Smooth muscle cell (in vitro differentiated cells): ENCODE measurements around the gene DSEL. TPM values are rescaled to one million over a fixed set of nuclear protein-coding genes. Genes with fewer than 3 reads are reported as not detected.

Source experiments
- DNase-seq: peaks from one replicate; lab custom pipeline; 2025; ENCODE audit not compliant: unreplicated experiment; lab: John Stamatoyannopoulos, UW
- H2AFZ ChIP-seq: fragments of 200-600 bp; sonication (generic); 2 replicates; pipeline ENCODE4 v1.6.0; 2016; ENCODE audit warnings: antibody characterized with exemption, low read depth, mild to moderate bottlenecking
- H3F3A ChIP-seq: fragments of 200-600 bp; sonication (generic); 2 replicates; pipeline ENCODE4 v1.6.0; 2017; ENCODE audit warnings: antibody characterized with exemption, low read depth
- H3K27ac ChIP-seq: fragments of 200-600 bp; sonication (generic); 2 replicates; pipeline ENCODE4 v1.5.1; 2016; ENCODE audit warnings: low read depth, mild to moderate bottlenecking
- H3K27me3 ChIP-seq: fragments of 200-600 bp; sonication (generic); 2 replicates; pipeline ENCODE4 v1.6.1; 2016; ENCODE audit warnings: low read depth, mild to moderate bottlenecking
- H3K36me3 ChIP-seq: fragments of 200-600 bp; sonication (generic); 2 replicates; pipeline ENCODE4 v1.5.1; 2016; ENCODE audit warnings: low read depth
- H3K4me1 ChIP-seq: fragments of 200-600 bp; sonication (generic); 2 replicates; pipeline ENCODE4 v1.5.1; 2016; ENCODE audit warnings: low read depth
- H3K4me2 ChIP-seq: fragments of 200-600 bp; sonication (generic); 2 replicates; pipeline ENCODE4 v1.6.0; 2016; ENCODE audit warnings: mild to moderate bottlenecking
- H3K4me3 ChIP-seq: fragments of 200-600 bp; sonication (generic); 2 replicates; pipeline ENCODE4 v1.5.1; 2016; ENCODE audit warnings: mild to moderate bottlenecking
- H3K79me2 ChIP-seq: fragments of 200-600 bp; sonication (generic); 2 replicates; pipeline ENCODE4 v1.6.0; 2016; ENCODE audit warnings: low read depth, mild to moderate bottlenecking
- H3K9ac ChIP-seq: fragments of 200-600 bp; sonication (generic); 2 replicates; pipeline ENCODE4 v1.6.0; 2016; ENCODE audit warnings: low read depth
- H3K9me3 ChIP-seq: fragments of 200-600 bp; sonication (generic); replicated peaks from 2 replicates; pipeline ENCODE4 v1.5.1; 2016; ENCODE audit warnings: low read depth
- H4K20me1 ChIP-seq: fragments of 200-600 bp; sonication (generic); 2 replicates; pipeline ENCODE4 v1.6.0; 2016; ENCODE audit warnings: low read depth
- WGBS: methylation state at CpG from one replicate; pipeline ENCODE4 v1.1.7; 2016; ENCODE audit warnings: low lambda C conversion rate; 5-methylcytosine and 5-hydroxymethylcytosine counted together
- polyA plus RNA-seq: library from polyadenylated mRNA; unstranded; fragments of >200 nt; fragmentation: Nextera tagmentation; extraction: Ambion mirVana; gene quantifications from 2 replicates; pipeline ENCODE4 v1.2.1, GENCODE V29; 2016
- total RNA-seq: library from RNA; depleted of rRNA; stranded (reverse); fragments of >200 nt; gene quantifications from 2 replicates; pipeline ENCODE4 v1.2.3, GENCODE V29; 2014
- TF ChIP-seq, protein P1 (sequence below): fragments of 200-600 bp; sonication (generic); IDR thresholded peaks from 2 replicates; pipeline ENCODE4 v1.5.1; 2017; ENCODE audit warnings: borderline replicate concordance, mild to moderate bottlenecking, antibody characterized with exemption; ENCODE audit not compliant: insufficient read depth, poor library complexity, severe bottlenecking

Gene DSEL
- total and polyA plus RNA-seq, 2 experiments from 2014 or later: 4.3 to 14.0 TPM

- TF ChIP-seq, protein P1, sequence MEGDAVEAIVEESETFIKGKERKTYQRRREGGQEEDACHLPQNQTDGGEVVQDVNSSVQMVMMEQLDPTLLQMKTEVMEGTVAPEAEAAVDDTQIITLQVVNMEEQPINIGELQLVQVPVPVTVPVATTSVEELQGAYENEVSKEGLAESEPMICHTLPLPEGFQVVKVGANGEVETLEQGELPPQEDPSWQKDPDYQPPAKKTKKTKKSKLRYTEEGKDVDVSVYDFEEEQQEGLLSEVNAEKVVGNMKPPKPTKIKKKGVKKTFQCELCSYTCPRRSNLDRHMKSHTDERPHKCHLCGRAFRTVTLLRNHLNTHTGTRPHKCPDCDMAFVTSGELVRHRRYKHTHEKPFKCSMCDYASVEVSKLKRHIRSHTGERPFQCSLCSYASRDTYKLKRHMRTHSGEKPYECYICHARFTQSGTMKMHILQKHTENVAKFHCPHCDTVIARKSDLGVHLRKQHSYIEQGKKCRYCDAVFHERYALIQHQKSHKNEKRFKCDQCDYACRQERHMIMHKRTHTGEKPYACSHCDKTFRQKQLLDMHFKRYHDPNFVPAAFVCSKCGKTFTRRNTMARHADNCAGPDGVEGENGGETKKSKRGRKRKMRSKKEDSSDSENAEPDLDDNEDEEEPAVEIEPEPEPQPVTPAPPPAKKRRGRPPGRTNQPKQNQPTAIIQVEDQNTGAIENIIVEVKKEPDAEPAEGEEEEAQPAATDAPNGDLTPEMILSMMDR: no peak
- Histone ChIP-seq H3K36me3 (no peaks in the 10 kb centered on the region), H3F3A (no peaks in the 10 kb centered on the region), H3K79me2 (no peaks in the 10 kb centered on the region), H3K9ac (no peak overlapping the region), H2AFZ (no peak overlapping the region), H3K27me3 (no peaks in the 10 kb centered on the region), H3K4me2 (no peak overlapping the region), H4K20me1 (no peaks in the 10 kb centered on the region), H3K9me3 (no peaks in the 10 kb centered on the region), H3K27ac (no peak overlapping the region), H3K4me3 (no peak overlapping the region), H3K4me1 (no peaks in the 10 kb centered on the region)
- 78% methylated on average over 2 of the region's 2 CpGs for WGBS
- no peak for DNase-seq
Measured at GRCh38 chr18:67477522-67477921, 39.0 kb downstream of the DSEL start.

DNA sequence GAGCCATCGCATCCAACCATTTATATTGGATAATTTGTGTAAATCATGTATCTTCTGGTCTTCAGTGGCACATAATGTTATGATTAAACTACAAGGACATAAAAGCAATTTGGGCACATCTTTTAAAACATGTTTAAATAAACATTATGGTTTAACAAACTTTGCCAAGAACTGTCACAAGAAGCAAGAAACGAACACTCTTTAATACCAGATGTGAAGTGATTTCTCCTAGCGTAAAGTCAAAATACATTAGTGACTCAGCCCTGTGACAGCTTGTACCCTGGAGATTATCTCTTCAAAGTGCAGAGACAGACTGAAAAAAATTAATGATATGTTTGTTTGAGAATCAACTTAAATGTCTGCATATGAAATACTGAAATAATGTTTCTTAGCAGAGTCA, 39.9 kb downstream of the DSEL start:
- no peak overlapping the region for H3K9ac ChIP-seq
- H3K4me2 ChIP-seq: no peak overlapping the region
- no peaks in the 10 kb centered on the region for H3K79me2 ChIP-seq
- no peak for DNase-seq
- no peaks in the 10 kb centered on the region for H4K20me1 ChIP-seq
- TF ChIP-seq, protein P1: no peak
- H3K36me3 ChIP-seq: no peaks in the 10 kb centered on the region
- H2AFZ ChIP-seq: no peak overlapping the region
- H3K27ac ChIP-seq: no peak overlapping the region
- no peak overlapping the region for H3K4me3 ChIP-seq
- H3K27me3 ChIP-seq: no peaks in the 10 kb centered on the region
- no peaks in the 10 kb centered on the region for H3K4me1 ChIP-seq
- 33% methylated on average over 3 of the region's 3 CpGs for WGBS
- H3F3A ChIP-seq: no peaks in the 10 kb centered on the region
- no peaks in the 10 kb centered on the region for H3K9me3 ChIP-seq

DNA sequence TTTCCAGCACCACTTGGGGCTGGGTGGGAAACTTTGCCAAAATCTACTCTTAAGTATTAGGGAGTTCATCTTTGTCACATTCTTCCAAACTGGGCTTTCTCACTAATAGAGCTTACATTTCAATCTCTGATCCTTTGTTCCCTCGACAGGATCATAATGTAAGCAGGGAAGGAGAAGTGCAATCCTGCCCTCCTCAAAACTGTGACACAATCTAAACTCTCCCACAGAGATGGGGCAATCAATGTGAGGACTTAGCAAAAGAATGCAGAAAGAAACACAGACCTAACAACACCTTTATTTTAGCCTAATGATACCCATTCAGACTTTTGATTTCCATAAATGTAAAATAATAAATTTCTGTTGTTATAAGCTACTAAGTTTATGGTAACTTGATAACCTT, 40.8 kb downstream of the DSEL start:
- 63% methylated on average over 1 of the region's 1 CpG for WGBS
- Histone ChIP-seq H3K9me3 (no peaks in the 10 kb centered on the region), H3K36me3 (no peaks in the 10 kb centered on the region), H3K79me2 (no peaks in the 10 kb centered on the region), H2AFZ (no peak overlapping the region), H3K27ac (no peak overlapping the region), H3K9ac (no peak overlapping the region), H3K4me1 (no peaks in the 10 kb centered on the region), H3K4me3 (no peak overlapping the region), H3F3A (no peaks in the 10 kb centered on the region), H3K4me2 (no peak overlapping the region), H3K27me3 (no peaks in the 10 kb centered on the region), H4K20me1 (no peaks in the 10 kb centered on the region)
- DNase-seq: no peak
- TF ChIP-seq, protein P1: no peak

DNA sequence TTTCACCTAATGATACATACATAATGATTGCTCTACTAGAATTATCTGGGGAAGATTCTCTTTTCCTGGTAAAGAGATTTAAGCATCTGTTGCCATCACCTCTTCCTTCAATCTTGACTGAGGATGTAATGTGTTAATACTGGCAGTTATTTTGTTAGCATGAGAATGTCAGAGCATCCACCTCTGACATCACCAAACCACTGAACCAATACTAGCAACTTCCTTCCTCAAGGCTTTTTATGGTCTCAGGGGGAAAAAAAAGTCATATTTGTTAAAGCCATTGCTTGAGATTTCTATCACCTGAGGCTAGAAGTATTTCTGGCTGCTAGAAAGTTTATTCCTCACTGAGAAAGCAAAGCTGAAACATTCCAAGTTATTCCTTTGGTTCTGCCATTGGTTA, 48.5 kb downstream of the DSEL start:
- no peak overlapping the region for H3K4me2 ChIP-seq
- no peaks in the 10 kb centered on the region for H3K4me1 ChIP-seq
- no peak for DNase-seq
- TF ChIP-seq, protein P1: no peak
- H3K27me3 ChIP-seq: no peaks in the 10 kb centered on the region
- no peaks in the 10 kb centered on the region for H3K79me2 ChIP-seq
- no peaks in the 10 kb centered on the region for H3K36me3 ChIP-seq
- H3F3A ChIP-seq: no peaks in the 10 kb centered on the region
- H2AFZ ChIP-seq: no peak overlapping the region
- no peaks in the 10 kb centered on the region for H4K20me1 ChIP-seq
- no peaks in the 10 kb centered on the region for H3K9me3 ChIP-seq
- no peak overlapping the region for H3K27ac ChIP-seq
- no peak overlapping the region for H3K4me3 ChIP-seq
- H3K9ac ChIP-seq: no peak overlapping the region
